HG03442 (cell line): ENCODE data around the gene FYN.

ENCODE experiments used
- ATAC-seq: cut with Tn5 transposase; IDR thresholded peaks from one replicate; pipeline ENCODE4 v1.9.1; 2021; ENCODE audit warnings: mild to moderate bottlenecking, moderate library complexity; ENCODE audit not compliant: unreplicated experiment

FYN gene

GRCh38 chr6:111713811-111714210 is 159.4 kb downstream of the FYN start:
- ATAC-seq = no peak

- ATAC-seq = no peak
These were observed 160.0 kb downstream of the FYN start for GRCh38 chr6:111713236-111713635.

GRCh38 chr6:111711984-111712752 is 161.1 kb downstream of the FYN start:
- no peak for ATAC-seq

GRCh38 chr6:111711476-111711875 is 161.8 kb downstream of the FYN start:
- no peak for ATAC-seq

GRCh38 chr6:111710911-111711310 is 162.3 kb downstream of the FYN start:
- ATAC-seq = no peak

GRCh38 chr6:111710439-111710838 is 162.8 kb downstream of the FYN start:
- ATAC-seq = no peak

- ATAC-seq = peak; percentile 87
These were observed 163.4 kb downstream of the FYN start for GRCh38 chr6:111709615-111710398.

GRCh38 chr6:111709201-111709600 is 164.1 kb downstream of the FYN start:
- no peak for ATAC-seq

- no peak for ATAC-seq
These were observed 165.5 kb downstream of the FYN start for GRCh38 chr6:111707773-111708172.

- ATAC-seq = no peak
These were observed 166.3 kb downstream of the FYN start for GRCh38 chr6:111706841-111707391.

- ATAC-seq = no peak
These were observed 169.5 kb downstream of the FYN start for GRCh38 chr6:111703723-111704122.

- no peak for ATAC-seq
These were observed 171.0 kb downstream of the FYN start for GRCh38 chr6:111702268-111702667.

- ATAC-seq = no peak
These were observed 172.1 kb downstream of the FYN start for GRCh38 chr6:111701146-111701545.

GRCh38 chr6:111700135-111700690 is 173.0 kb downstream of the FYN start:
- no peak for ATAC-seq

- ATAC-seq = no peak
These were observed 174.1 kb downstream of the FYN start for GRCh38 chr6:111699123-111699522.

GRCh38 chr6:111696814-111697213 is 176.4 kb downstream of the FYN start:
- no peak for ATAC-seq

- ATAC-seq = no peak
These were observed 180.7 kb downstream of the FYN start for GRCh38 chr6:111692327-111693164.

GRCh38 chr6:111691345-111692225 is 181.7 kb downstream of the FYN start:
- no peak for ATAC-seq

- no peak for ATAC-seq
These were observed 183.3 kb downstream of the FYN start for GRCh38 chr6:111689946-111690345.

- no peak for ATAC-seq
These were observed 183.8 kb downstream of the FYN start for GRCh38 chr6:111689419-111689818.
